Chondrocyte (in vitro differentiated cells): ENCODE data around the gene EYA4. TPM values are rescaled to one million over a fixed set of nuclear protein-coding genes. Genes with fewer than 3 reads are reported as not detected.
A peak's percentile ranks its signal among the peaks of the same experiment; 100 is the strongest.

Experiments used
- DNase-seq: peaks from one replicate; pipeline ENCODE4 v3.0.0; 2021; ENCODE audit warnings: mixed read lengths, low spot score
- H3K27ac Mint-ChIP-seq: one replicate; pipeline ENCODE4 v1.8.0; 2021; ENCODE audit warnings: mild to moderate bottlenecking, moderate library complexity, mixed read lengths; ENCODE audit not compliant: unreplicated experiment
- H3K27me3 Mint-ChIP-seq: 2 replicates; pipeline ENCODE4 v1.8.0; 2021; ENCODE audit warnings: low read depth, mixed read lengths
- H3K36me3 Mint-ChIP-seq: 2 replicates; pipeline ENCODE4 v1.8.0; 2021; ENCODE audit warnings: low read depth, mixed read lengths
- H3K4me1 Mint-ChIP-seq: 2 replicates; pipeline ENCODE4 v1.8.0; 2021; ENCODE audit warnings: low read depth, mild to moderate bottlenecking, mixed read lengths
- H3K4me3 Mint-ChIP-seq: one replicate; pipeline ENCODE4 v1.8.0; 2021; ENCODE audit warnings: mild to moderate bottlenecking, moderate library complexity, mixed read lengths; ENCODE audit not compliant: unreplicated experiment
- H3K9me3 Mint-ChIP-seq: 2 replicates; pipeline ENCODE4 v1.8.0; 2021; ENCODE audit warnings: low read depth, mixed read lengths
- CTCF ChIP-seq: fragments of 200-600 bp; sonication (generic); IDR thresholded peaks from 2 replicates; pipeline ENCODE4 v1.5.0; 2021; ENCODE audit warnings: antibody characterized with exemption, mild to moderate bottlenecking, moderate library complexity
- total RNA-seq: library from RNA; stranded (reverse); gene quantifications from 3 replicates; pipeline ENCODE4 v1.2.1, GENCODE V29; 2021

Gene EYA4
- total RNA-seq, 1 donor from 2014 or later, result 7.9 TPM

GRCh38 chr6:133547136-133547535 lies 306.0 kb downstream of the EYA4 start:
- Mint-ChIP-seq H3K9me3 (no peaks in the 10 kb centered on the region), H3K27me3 (no peaks in the 10 kb centered on the region), H3K4me1 (peaks cover 59% of the 10 kb centered on the region), H3K36me3 (no peaks in the 10 kb centered on the region), H3K27ac (peak overlapping the region; percentile 5), H3K4me3 (no peak overlapping the region)
- TF ChIP-seq CTCF, result no peak
- no peak for DNase-seq

GRCh38 chr6:133548423-133549159 lies 307.4 kb downstream of the EYA4 start:
- Mint-ChIP-seq H3K27ac (peak overlapping the region; percentile 84), H3K4me1 (peaks cover 66% of the 10 kb centered on the region), H3K9me3 (no peaks in the 10 kb centered on the region), H3K36me3 (no peaks in the 10 kb centered on the region), H3K27me3 (no peaks in the 10 kb centered on the region), H3K4me3 (no peak overlapping the region)
- no peak for DNase-seq
- no peak for TF ChIP-seq CTCF

- H3K27me3 Mint-ChIP-seq, result no peaks in the 10 kb centered on the region
- TF ChIP-seq CTCF, result no peak
- no peak overlapping the region for H3K4me3 Mint-ChIP-seq
- peaks cover 66% of the 10 kb centered on the region for H3K4me1 Mint-ChIP-seq
- no peak overlapping the region for H3K27ac Mint-ChIP-seq
- no peaks in the 10 kb centered on the region for H3K36me3 Mint-ChIP-seq
- H3K9me3 Mint-ChIP-seq, result no peaks in the 10 kb centered on the region
- no peak for DNase-seq
Measured at GRCh38 chr6:133549371-133549801, 308.2 kb downstream of the EYA4 start.

GRCh38 chr6:133550026-133550425 lies 308.9 kb downstream of the EYA4 start:
- Mint-ChIP-seq H3K27me3 (no peaks in the 10 kb centered on the region), H3K4me1 (peaks cover 66% of the 10 kb centered on the region), H3K27ac (peak overlapping the region; percentile 73), H3K9me3 (no peaks in the 10 kb centered on the region), H3K4me3 (no peak overlapping the region), H3K36me3 (no peaks in the 10 kb centered on the region)
- no peak for TF ChIP-seq CTCF
- no peak for DNase-seq

GRCh38 chr6:133551436-133551835 lies 310.3 kb downstream of the EYA4 start:
- Mint-ChIP-seq H3K27me3 (no peaks in the 10 kb centered on the region), H3K4me1 (peaks cover 53% of the 10 kb centered on the region), H3K9me3 (no peaks in the 10 kb centered on the region), H3K36me3 (no peaks in the 10 kb centered on the region), H3K27ac (peak overlapping the region; percentile 91), H3K4me3 (peak overlapping the region; percentile 6)
- no peak for DNase-seq
- peak; percentile 73 for TF ChIP-seq CTCF
